ENCODE data around the gene PRRG2.

PRRG2 gene

DNA sequence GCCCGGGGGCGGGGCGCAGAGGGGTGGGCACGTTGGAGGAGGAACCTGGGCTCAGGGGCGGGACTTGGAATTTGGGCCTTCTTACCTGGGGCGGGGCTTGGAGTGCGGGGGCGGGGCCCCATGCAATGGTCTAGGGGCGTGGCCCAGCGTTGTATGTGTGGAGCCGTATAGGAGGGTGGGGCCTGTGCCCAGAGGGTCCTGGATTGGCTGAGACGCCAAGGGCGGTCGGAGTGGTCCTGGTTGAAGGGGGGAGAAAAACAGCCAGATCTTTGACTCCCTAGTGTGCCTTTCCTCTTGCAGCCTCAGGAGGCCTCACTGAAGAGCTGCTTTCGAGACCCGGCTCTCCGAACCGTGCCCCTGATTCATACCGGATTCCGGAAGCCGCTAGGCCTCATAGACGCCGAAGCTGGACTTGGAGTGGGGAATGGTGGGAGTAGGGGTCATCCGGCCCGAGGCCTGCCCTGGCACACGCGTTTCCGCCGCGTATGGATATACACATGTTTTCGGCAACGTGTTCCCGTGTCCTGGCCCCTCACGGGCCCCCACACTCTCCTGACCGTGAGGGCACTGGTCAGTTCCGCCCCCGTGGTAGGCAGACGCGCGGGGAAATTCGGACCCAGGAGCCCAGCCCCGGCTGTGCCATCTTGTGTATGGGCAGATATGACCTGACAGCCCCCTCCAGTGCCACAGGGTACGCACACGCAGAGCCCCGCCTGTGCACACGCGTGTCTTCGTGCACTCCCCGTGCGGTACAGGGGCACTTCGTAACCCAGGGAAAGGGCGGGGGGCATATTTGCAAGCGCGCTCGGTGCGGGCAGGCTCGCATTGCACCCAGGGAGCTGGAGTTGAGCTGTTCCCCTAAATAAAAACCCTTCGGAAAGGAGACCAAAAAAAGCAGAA is 9.2 kb downstream of the PRRG2 start:
- peak; percentile 99 for DNase-seq

DNA sequence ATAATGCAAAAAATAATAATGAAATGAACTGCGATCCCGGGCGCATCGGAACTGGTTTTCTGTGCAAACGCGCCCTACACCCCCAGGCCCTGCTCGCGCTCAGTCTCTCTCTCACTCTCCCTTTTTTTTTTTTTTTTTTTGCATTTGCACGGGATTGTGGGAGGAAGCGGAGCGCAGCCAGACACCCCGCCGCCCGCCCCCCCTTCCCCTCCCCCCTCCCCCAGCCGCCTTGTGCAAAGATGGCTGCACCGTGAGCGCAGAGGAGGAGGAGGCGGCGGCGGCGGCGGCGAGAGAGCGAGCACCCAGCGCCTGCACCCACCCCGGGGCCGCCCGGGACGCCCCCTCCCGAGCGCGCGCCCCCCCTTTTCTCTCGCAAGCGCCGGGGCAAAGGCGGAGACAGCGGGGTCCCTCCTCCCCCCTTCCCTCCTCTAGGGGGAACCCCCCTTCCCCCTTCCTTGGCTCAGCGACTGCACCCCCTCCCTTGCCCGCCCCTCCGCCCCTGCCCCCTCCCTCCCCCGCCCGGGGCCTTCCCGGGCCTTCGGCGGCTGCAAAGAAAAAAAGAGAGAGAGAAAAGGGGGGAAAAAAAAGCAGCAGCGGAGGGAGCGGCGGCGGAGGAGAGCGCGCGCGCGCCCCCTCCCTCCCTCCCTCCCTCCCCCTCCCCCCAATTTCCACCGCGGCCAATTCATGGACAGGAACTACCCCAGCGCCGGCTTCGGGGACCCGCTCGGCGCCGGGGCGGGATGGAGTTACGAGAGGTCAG is 10.0 kb downstream of the PRRG2 start, which contains the start of gene PRR12:
TSS of gene PRR12 (plus strand) at position 212 of the 760 bp plus-strand sequence. CDS start at position 685, 473 bp downstream.
- DNase-seq = peak; percentile 88

- DNase-seq = peak; percentile 78
Observed at GRCh38 chr19:49591731-49592485, 10.8 kb downstream of the PRRG2 start.

DNA sequence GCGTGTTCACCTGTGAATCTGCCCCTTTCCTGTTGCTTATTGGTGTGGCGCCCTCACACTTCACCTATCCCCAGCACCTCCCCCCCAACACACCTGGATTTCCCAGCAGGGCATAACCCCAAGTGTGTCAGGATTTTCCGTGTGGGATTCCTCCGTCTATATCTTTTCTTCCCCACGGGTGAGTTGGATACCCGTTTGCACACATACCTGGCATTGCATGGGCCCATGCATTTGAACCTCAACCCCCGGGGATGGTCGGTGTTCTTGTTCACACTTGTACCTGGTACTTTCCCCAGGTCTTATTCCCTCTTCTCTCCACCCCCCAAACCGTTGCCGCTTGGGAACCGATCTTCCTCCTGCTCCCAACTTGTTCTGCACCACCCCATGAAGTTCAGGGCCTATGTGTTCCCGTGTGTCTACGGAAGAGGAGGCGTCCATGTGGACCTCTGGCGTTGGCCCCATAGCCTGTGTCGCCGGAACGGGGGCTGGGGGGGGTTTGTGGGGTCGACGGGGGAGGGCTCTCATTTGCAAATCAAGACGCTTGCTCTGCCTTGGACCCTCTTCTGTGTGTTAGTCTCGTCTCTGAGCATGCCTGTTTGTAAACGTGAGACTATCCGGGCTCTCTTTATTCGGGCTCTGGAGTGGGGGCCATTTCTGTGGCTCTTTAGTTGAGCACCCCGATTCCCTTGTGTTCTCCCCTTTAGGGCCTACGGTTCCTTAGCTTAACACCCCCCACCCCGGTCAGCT is 11.5 kb downstream of the PRRG2 start:
- DNase-seq = peak; percentile 69

DNA sequence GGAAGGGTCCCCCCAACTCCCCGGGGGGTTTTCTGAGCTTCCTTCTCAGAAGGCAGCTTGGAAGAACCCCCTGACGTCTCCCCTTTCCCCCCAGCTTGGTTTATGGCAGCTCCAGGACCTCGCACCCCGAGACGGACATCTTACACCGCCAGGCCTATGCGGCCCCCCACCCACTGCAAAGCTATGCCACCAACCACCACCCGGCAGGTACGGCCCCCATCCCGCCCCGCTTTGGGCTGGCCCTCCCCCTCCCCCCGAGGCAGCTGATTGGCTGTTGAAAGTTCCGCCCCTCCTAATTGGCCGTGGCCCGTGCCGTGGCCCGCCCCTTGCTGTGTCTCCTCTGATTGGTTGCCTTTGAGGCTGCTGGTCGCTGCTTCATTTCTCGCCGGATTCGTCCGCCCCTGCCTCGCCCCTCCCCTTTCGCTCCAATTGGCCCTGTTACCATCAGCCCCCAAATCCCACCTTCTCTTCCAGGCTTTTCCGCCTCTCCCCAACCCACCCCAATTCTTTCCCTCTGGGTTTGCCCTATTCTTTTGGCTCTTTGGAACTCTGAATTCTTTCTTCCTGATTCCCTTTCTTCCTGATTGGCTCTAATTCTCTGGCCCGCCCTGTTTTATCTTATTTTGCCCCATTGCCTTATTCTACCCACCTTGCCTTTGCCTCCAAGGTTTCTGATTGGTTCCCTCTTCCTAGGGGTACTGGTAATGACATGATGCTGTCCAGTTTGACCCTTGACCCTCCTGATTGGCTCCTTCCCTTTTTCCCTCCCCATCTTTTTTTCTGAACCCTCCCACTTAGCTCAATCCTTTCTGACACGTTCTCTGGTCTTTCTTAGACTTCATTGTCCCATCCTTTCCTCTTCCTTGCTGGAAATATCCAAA is 12.4 kb downstream of the PRRG2 start:
- peak; percentile 97 for DNase-seq

DNA sequence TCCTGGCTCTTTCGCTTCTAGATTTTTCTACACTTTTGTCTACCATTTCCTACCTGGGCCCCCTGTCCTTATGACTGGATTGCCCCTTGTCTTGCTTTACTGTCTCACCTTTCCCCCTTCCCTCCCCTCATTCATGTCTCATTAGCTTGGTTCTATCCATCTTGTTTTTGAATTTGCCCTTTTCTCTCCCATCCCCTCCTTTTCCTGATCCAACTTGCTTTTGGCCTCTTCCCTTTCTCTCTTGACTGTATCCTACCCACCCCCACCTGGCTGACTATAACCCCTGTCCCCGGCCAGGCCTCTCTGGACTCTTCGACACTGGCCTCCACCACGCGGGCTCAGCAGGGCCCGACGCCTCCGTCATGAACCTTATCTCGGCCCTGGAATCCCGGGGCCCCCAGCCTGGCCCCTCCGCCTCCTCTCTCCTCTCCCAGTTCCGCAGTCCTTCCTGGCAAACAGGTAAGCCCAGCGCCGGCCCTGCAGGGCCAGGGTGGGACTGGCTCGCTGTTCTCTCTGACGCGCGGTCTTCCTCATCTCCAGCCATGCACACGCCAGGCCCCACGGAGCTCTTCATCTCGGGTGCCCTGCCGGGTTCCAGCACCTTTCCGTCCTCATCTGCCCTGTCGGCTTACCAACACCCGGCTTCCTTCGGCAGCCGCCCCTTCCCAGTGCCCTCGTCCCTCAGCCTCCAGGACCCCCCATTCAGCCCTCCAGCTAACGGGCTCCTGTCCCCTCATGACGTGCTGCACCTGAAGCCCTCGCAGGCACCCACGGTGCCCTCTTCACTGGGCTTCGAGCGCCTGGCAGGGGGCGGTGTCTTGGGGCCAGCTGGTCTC is 13.3 kb downstream of the PRRG2 start:
- no peak for DNase-seq

DNA sequence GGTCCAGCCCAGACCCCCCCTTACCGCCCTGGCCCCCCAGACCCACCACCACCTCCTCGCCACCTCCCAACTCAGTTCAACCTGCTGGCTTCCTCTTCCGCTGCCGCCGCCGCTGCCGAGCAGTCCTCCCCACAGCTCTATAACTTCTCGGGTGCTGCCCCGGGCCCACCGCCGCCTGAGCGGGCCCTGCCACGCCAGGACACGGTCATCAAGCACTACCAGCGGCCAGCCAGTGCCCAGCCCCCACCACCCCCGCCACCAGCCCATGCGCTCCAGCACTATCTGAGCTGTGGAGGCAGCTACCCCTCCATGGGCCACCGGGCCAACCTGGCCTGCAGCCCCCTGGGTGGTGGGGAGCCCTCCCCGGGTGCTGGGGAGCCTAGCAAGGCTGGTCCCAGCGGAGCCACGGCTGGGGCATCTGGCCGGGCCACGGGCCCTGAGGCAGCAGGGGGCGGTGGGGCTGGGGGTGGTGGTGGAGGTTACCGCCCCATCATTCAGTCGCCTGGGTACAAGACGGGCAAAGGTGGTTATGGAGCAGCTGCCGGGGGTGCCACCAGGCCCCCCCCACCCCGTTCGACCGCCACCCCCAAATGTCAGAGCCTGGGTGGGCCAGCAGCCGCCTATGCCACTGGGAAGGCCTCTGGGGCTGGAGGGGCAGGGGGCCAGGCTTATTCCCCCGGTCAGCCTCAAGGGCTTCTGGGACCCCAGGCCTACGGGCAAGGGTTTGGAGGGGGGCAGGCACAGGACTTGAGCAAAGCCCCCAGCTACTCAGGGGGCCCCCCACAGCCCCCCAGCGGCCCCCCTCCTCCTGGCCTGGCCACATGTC is 14.1 kb downstream of the PRRG2 start:
- no peak for DNase-seq

- DNase-seq = no peak
Observed at GRCh38 chr19:49595819-49596404, 14.8 kb downstream of the PRRG2 start.

DNA sequence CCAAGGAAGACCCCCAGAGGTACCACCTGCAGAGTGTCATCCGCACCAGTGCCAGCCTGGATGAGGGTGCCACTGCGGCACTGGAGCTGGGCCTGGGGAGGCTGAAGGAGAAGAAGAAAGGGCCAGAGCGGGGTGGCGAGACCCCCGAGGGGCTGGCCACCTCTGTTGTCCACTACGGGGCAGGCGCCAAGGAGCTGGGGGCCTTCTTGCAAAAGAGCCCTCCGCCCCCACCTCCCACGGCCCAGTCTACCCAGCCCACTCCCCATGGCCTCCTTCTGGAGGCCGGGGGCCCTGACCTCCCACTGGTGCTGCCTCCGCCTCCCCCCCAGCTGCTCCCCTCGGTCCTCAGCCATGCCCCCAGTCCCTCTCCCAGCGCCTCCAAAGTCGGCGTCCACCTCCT is 15.3 kb downstream of the PRRG2 start:
- DNase-seq = no peak

- DNase-seq = no peak
Observed at GRCh38 chr19:49596954-49597702, 16.0 kb downstream of the PRRG2 start.

GRCh38 chr19:49597703-49597974 is 16.5 kb downstream of the PRRG2 start:
- no peak for DNase-seq

DNA sequence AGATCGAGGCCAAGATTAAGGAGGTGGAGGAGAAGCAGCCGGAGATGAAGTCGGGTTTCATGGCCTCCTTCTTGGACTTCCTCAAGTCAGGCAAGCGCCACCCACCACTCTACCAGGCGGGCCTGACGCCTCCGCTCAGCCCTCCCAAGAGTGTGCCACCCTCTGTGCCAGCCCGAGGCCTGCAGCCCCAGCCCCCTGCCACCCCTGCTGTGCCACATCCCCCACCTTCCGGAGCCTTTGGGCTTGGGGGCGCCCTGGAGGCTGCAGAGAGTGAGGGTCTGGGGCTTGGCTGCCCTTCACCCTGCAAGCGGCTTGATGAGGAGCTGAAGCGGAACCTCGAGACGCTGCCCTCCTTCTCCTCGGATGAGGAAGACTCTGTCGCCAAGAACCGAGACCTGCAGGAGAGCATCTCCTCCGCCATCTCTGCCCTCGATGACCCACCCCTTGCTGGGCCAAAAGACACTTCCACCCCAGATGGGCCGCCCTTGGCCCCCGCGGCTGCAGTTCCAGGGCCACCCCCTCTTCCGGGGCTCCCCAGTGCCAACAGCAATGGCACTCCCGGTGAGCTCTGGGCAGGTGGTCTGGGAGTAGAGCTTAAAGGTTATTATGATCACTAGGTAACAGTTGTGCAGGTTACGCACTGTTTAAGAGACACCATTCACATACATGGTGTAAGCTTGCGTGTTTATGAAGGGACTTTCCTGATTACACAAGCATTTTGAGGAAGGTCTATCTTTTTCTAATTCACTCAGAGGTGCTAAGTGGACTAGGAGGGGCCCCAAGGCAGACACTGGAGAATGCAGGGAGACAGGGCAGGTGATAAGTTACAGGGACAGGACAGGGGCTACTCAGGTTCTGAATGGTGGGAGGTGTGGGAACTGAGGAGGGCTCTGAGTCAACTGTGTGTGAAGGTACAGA is 18.5 kb downstream of the PRRG2 start:
- no peak for DNase-seq

DNA sequence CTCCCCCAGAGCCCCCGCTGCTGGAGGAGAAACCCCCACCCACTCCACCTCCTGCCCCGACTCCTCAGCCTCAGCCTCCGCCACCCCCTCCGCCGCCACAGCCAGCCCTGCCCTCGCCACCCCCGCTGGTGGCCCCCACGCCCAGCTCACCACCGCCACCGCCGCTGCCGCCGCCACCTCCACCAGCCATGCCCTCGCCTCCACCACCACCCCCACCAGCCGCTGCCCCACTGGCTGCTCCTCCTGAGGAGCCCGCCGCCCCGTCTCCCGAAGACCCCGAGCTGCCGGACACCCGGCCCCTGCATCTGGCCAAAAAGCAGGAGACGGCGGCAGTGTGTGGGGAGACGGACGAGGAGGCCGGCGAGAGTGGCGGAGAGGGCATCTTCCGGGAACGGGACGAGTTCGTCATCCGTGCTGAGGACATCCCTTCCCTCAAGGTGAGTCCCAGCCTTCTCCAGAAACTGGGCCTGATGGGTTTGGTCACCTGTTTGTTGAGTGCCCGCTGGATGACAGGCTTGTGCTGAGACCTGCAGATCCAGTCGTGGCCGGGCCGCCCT is 20.4 kb downstream of the PRRG2 start:
- DNase-seq = no peak

DNA sequence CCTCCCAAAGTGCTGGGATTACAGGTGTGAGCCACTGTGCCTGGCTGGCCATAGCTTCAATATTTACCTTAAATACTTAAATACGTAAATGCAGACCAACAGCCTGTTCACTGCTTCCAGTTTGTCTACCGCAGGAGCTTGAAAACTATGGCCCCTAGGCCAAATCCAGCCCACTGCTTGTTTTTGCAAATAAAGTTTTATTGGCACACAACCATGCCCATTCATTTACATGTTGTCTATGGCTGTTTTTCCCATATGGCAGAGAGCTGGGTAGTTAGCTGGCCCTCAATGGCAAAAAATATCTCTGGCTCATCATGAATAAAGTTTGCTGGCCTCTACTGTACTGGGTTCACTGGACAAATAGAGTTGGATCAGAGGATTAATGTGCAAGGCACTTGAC is 21.7 kb downstream of the PRRG2 start:
- no peak for DNase-seq

GRCh38 chr19:49605605-49606004 is 24.5 kb downstream of the PRRG2 start:
- no peak for DNase-seq

DNA sequence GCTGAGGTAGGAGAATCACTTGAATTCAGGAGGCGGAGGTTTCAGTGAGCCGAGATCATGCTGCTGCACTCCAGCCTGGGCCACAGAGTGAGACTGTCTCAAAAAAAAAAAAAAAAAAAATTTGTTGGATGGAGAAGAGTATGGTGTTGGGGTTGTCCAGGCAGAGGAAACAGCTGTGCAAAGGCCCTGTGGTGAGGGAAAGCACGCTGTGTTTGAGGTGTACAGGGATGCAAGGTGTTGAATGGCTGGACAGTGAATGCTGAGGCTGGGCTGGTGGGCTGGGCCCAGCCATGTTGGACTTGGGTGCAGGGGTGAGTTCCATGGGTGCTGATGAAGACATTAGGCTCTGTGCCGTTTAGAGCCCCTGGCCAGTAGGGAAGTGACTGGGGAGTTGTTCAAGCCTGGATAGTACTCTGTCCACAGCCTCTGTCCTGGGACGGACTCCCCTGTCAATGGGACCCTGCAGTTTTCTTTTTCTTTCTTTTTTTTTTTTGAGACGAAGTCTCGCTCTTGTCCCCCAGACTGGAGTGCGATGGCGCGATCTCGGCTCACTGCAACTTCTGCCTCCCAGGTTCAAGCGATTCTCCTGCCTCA is 28.5 kb downstream of the PRRG2 start:
- no peak for DNase-seq

DNA sequence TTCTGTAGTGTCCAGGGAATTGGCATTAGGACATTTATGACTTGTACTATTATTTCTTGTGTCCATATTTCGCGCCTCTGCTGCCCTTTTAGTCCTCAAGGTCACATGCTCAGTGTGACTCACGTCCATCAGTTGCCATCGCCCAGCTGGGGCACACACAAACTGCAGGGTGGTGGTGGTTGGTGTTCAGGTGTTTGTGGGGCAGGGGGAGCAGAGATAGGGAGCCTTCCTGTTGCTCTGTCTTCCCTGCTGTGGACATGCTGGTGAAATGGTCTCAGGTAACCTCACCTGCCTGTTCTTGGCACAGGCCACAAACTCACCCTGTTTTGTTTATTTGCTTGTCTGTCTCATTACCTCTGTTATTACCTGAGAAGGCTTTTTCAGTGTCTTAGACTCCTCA is 32.3 kb downstream of the PRRG2 start:
- peak; percentile 50 for DNase-seq
